IMR-90 (cell line): ENCODE results near the gene STX1B.

Experiments
- CEBPB ChIP-seq: IDR thresholded peaks from 2 replicates; pipeline ENCODE4 v1.6.1; 2012; ENCODE audit warnings: low read depth, low read length, improper control_type of control experiment
- CHD1 ChIP-seq: IDR thresholded peaks from 2 replicates; pipeline ENCODE4 v1.6.1; 2012; ENCODE audit warnings: low read depth, low read length, improper control_type of control experiment
- MAFK ChIP-seq: IDR thresholded peaks from 2 replicates; pipeline ENCODE4 v1.6.1; 2012; ENCODE audit warnings: low read depth, low read length, improper control_type of control experiment
- MAZ ChIP-seq: IDR thresholded peaks from 2 replicates; pipeline ENCODE4 v1.6.1; 2012; ENCODE audit warnings: low read depth, mild to moderate bottlenecking, low read length, improper control_type of control experiment, moderate library complexity, borderline replicate concordance
- MXI1 ChIP-seq: IDR thresholded peaks from 2 replicates; pipeline ENCODE4 v1.6.1; 2012; ENCODE audit warnings: low read depth, mild to moderate bottlenecking, low read length, moderate library complexity, borderline replicate concordance
- POLR2A ChIP-seq: IDR thresholded peaks from 2 replicates; pipeline ENCODE4 v1.6.1; 2012; ENCODE audit warnings: mild to moderate bottlenecking, low read depth, low read length
- RAD21 ChIP-seq: IDR thresholded peaks from 2 replicates; pipeline ENCODE4 v1.6.1; 2012; ENCODE audit warnings: low read length, improper control_type of control experiment
- RCOR1 ChIP-seq: IDR thresholded peaks from 2 replicates; pipeline ENCODE4 v1.6.1; 2012; ENCODE audit warnings: mild to moderate bottlenecking, low read length, improper control_type of control experiment; ENCODE audit not compliant: insufficient replicate concordance
- RFX5 ChIP-seq: IDR thresholded peaks from 2 replicates; pipeline ENCODE4 v1.8.0; 2012; ENCODE audit warnings: low read depth, mild to moderate bottlenecking, low read length, moderate library complexity
- SMC3 ChIP-seq: fragments of 150-350 bp; IDR thresholded peaks from 2 replicates; pipeline ENCODE4 v1.6.1; 2016; ENCODE audit warnings: low read depth, mild to moderate bottlenecking, antibody characterized with exemption, low read length, moderate library complexity
- TF ChIP-seq, protein P1 (sequence below): conservative IDR thresholded peaks from 2 replicates; pipeline ENCODE4 v1.5.1; 2012; ENCODE audit warnings: mild to moderate bottlenecking, low read depth, low read length, improper control_type of control experiment
- TF ChIP-seq, protein P2 (sequence below): fragments of 150-350 bp; IDR thresholded peaks from 2 replicates; pipeline ENCODE4 v1.6.1; 2016; ENCODE audit warnings: low read depth, mild to moderate bottlenecking, low read length, moderate library complexity, borderline replicate concordance
- TF ChIP-seq, protein P3 (sequence below): fragments of 150-350 bp; IDR thresholded peaks from 2 replicates; pipeline ENCODE4 v1.6.1; 2017; ENCODE audit warnings: mild to moderate bottlenecking, antibody characterized with exemption, low read length, low read depth

DNA sequence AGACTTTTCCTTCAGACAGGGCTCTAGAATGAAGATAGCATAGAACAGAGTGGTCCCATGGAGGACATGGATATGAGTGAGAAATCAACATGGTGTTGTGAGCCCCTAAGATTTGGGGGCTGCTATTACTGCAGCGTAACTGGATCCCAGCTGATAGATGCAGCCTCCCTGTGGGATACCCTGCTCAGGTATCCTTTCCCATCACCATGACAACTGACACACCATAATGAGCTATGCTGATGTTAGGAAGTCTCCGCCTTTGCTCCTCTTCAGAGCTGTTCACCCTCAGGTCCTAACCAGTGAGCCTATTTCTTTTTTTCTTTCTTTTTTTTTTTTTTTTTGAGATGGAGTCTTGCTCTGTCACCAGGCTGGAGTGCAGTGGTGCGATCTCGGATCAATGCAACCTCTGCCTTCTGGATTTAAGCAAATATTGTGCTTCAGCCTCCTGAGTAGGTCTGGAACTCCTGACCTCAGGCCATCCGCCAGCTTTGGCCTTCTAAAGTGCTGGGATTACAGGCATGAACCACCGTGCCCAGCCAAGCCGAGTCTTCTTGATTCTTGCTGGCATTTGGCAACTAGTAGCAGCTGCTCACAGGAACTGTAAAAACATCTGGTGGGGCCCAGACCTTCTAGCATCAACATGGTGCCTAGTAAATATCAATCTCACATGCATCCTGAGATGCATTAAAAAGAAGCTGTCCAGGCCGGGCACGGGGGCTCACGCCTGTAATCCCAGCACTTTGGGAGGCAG is 40.0 kb upstream of the STX1B start:
- TF ChIP-seq MXI1: no peak
- TF ChIP-seq SMC3: no peak
- TF ChIP-seq, protein P1, sequence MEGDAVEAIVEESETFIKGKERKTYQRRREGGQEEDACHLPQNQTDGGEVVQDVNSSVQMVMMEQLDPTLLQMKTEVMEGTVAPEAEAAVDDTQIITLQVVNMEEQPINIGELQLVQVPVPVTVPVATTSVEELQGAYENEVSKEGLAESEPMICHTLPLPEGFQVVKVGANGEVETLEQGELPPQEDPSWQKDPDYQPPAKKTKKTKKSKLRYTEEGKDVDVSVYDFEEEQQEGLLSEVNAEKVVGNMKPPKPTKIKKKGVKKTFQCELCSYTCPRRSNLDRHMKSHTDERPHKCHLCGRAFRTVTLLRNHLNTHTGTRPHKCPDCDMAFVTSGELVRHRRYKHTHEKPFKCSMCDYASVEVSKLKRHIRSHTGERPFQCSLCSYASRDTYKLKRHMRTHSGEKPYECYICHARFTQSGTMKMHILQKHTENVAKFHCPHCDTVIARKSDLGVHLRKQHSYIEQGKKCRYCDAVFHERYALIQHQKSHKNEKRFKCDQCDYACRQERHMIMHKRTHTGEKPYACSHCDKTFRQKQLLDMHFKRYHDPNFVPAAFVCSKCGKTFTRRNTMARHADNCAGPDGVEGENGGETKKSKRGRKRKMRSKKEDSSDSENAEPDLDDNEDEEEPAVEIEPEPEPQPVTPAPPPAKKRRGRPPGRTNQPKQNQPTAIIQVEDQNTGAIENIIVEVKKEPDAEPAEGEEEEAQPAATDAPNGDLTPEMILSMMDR: no peak
- no peak for TF ChIP-seq CEBPB
- no peak for TF ChIP-seq POLR2A
- TF ChIP-seq, protein P2, sequence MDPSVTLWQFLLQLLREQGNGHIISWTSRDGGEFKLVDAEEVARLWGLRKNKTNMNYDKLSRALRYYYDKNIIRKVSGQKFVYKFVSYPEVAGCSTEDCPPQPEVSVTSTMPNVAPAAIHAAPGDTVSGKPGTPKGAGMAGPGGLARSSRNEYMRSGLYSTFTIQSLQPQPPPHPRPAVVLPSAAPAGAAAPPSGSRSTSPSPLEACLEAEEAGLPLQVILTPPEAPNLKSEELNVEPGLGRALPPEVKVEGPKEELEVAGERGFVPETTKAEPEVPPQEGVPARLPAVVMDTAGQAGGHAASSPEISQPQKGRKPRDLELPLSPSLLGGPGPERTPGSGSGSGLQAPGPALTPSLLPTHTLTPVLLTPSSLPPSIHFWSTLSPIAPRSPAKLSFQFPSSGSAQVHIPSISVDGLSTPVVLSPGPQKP: no peak
- TF ChIP-seq MAZ: no peak
- TF ChIP-seq RAD21: no peak
- no peak for TF ChIP-seq MAFK
- TF ChIP-seq RCOR1: no peak
- TF ChIP-seq, protein P3, sequence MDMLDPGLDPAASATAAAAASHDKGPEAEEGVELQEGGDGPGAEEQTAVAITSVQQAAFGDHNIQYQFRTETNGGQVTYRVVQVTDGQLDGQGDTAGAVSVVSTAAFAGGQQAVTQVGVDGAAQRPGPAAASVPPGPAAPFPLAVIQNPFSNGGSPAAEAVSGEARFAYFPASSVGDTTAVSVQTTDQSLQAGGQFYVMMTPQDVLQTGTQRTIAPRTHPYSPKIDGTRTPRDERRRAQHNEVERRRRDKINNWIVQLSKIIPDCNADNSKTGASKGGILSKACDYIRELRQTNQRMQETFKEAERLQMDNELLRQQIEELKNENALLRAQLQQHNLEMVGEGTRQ: no peak
- TF ChIP-seq CHD1: no peak
- TF ChIP-seq RFX5: no peak
